ENCODE data around the gene NOX5.

The NOX5 gene

DNA sequence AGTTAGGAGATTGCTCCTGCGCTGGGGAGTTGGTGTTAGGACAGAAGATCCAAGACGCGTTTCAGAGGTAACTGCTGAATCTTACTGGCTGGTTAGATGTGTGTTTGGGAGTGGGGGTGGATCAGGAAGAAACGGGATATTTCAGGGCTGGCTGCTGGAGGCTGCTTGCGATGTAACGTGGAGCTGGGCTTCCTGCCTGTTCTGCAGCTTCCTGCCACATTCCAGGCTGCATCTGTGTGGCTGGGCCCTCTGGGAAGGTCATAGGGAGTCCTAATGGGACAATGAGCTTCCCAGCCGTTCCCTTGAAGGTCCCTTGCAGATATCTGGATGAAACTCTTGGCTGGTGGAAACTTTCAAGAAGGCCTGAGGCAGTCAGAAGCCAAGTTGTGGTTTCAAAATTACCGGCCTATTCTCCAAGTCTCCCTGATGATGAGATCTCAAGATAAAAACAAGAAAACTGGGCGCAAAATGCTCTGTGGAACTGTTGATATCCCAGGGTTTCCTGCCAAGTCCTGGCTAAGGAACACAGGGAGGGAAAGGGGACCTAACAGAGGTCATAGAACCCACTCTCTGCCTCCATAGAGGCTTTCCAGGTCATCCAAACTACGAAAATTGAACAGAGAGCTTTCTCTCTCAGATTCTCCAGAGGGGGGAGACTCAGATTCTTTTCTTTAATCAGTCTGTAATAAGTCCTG is 67.0 kb downstream of the NOX5 start:
- DNase-seq (ENCODE audit: low read depth in 2 of 2), result no peak

- no peak for DNase-seq (ENCODE audit: low read depth in 2 of 2)
These were observed 67.6 kb downstream of the NOX5 start for GRCh38 chr15:69082021-69082502.

GRCh38 chr15:69082554-69082953 is 68.1 kb downstream of the NOX5 start:
- no peak for DNase-seq (ENCODE audit: low read depth in 2 of 2)

DNA sequence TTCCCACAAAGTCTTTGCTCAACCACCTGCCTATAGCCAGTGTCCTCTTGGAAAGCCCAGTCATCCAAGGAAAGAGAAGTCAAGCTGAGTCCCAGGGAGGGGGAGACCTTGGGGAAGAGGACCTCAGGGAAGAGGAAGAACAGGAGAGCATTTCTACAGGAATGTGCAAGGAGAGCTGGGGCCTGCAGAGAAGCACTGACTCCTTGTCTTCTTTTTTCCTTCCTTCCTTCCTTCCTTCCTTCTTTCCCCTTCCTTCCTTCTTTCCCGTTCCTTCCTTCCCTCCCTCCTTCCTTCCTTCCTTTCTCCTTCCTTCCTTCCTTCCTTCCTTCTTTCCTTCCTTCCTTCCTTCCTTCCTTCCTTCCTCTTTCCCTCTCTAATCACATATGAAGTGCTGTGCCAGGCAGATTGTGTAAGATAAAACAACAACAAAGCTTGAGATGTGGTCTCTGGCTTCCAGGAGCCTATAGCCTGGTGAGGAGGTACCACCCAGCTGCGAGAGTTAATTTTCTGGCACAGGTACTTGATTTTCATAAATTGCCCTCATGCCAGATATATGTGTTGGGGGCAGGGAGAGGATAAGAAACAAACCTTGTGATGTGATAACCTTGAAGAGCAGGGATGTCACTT is 70.0 kb downstream of the NOX5 start:
- no peak for DNase-seq (ENCODE audit: low read depth in 2 of 2)

DNA sequence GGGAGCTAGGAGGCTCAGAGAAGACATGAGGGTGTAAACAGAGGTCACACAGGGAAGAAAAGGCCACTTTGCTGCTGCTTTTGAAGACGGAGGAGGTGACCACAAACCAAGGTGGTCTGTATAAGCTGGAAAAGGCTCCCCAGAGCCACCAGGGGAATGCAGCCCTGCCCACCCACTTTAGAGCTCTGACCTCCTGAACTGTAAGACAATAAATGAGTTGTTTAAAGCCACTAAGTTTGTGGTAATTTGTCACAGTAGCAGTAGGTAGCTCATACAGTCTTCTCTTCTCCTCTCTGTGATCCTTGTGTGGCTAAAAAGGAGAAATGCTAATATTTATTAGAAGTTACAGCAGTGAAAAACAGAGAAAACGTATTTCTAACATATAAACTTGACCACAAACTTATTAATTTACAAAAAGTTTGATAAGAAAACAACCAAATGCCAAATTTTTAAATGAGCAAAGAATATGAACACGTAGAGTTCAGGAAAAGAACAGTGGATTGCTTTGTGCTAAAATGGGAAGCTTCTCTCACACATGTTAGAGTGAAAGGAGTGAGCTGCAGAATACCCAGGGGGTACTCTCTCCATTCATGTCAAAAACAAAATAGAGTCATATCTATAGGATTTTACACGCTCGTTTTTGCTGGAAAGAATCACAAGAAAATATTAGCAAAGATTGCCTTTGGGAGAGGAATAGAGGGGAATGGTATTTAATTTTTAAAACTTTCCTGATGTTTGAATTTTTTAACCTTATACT is 71.0 kb downstream of the NOX5 start:
- no peak for DNase-seq (ENCODE audit: low read depth in 2 of 2)

GRCh38 chr15:69086427-69087204 is 72.1 kb downstream of the NOX5 start:
- DNase-seq (ENCODE audit: low read depth in 2 of 2), result no peak

- DNase-seq (ENCODE audit: low read depth in 2 of 2), result no peak
These were observed 73.0 kb downstream of the NOX5 start for GRCh38 chr15:69087366-69087976.

GRCh38 chr15:69088300-69088965 is 73.9 kb downstream of the NOX5 start:
- DNase-seq (ENCODE audit: low read depth in 2 of 2), result no peak

- no peak for DNase-seq (ENCODE audit: low read depth in 2 of 2)
These were observed 74.8 kb downstream of the NOX5 start for GRCh38 chr15:69089258-69089657.

DNA sequence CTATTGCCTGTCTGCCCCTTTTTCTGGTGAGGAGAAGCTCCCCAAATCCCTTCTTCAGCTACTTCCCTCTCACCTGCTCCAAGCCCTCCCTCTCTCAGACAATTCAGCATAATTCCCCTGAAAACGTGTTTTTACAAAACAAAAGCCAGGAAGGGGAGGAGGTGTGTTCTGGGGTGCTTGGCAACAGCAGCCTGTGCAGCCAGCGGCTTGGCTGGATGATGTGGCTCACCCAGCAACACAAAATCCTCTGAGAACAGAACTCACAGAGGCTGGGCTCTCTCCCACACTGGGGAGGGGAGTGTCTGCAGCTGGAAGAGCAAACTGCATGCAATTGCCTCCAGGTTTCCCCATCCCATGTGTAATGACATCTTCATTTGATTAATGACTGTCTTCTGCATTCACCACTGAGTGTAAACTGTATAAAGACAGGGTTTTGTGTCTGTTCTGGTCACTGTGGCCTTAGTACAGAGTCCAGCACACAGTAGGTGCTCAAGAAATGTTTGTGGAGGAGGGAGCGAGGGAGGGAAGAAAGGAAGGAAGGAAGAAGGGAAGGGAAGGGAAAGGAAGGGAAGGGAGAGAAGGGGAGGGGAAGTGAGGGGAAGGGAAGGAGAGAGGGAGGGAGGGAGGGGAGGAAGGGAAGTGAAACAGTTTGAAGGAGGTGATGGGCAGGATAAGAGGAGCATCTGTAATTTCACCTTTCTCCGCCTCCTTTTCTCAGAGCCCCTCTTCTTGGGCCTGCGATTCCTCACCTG is 75.9 kb downstream of the NOX5 start:
- no peak for DNase-seq (ENCODE audit: low read depth in 2 of 2)

DNA sequence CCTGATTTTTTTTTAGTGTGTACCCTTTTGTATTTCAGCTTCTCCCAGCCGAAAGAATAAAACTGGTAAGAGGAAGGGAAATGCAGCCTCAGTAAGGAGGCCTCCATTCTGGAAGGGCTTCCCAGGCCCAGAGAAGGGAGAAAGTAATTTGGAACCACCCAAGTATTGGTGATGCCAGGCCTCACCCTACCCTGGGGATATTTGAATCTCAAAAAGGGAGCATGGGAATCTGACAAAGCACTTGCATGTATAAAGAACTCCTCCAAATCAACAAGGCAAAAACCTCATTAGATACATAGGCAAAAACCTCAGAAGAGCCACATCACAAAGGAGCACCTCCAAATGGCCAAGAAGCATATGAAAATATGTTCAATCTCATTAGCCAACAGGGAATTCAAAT is 77.2 kb downstream of the NOX5 start:
- DNase-seq (ENCODE audit: low read depth in 2 of 2), result no peak

DNA sequence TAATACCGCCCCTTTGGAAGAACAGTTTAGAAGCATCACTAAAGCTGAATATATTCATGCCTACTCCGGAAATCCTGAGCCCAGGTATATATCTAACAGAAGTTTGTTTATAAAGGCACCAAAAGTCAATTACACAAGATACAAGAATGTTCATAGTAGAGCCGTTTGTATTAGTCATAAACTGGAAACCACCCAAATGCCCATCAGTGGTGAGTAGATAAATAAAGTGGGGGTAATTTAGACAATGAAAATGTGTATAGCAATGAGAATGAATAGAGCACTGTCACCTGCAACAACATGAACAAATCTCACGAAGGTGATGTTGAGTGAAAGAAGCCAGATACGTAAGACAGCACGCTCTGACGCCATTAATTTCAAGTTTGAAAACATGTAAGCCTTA is 77.7 kb downstream of the NOX5 start:
- DNase-seq (ENCODE audit: low read depth in 2 of 2), result no peak

- DNase-seq (ENCODE audit: low read depth in 2 of 2), result no peak
These were observed 78.6 kb downstream of the NOX5 start for GRCh38 chr15:69093127-69093526.

DNA sequence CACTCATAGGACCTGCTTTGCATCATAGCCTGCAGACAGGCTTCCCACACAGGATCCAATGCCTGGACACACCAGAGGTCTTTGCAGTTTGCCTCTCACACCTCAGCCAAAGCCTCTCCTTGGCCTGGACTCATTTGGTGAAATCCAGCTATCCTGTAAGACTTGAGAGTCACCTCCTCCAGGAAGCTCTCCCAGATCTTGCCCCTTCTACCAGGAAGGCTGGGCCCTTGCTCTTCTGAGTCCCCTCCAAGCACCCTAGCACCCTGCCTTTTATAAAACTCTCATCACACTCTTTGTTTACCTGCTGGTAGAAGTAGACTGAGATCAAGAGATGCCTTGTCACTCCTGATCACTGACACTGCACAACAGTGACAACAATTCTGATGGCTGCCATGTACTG is 79.1 kb downstream of the NOX5 start:
- no peak for DNase-seq (ENCODE audit: low read depth in 2 of 2)

DNA sequence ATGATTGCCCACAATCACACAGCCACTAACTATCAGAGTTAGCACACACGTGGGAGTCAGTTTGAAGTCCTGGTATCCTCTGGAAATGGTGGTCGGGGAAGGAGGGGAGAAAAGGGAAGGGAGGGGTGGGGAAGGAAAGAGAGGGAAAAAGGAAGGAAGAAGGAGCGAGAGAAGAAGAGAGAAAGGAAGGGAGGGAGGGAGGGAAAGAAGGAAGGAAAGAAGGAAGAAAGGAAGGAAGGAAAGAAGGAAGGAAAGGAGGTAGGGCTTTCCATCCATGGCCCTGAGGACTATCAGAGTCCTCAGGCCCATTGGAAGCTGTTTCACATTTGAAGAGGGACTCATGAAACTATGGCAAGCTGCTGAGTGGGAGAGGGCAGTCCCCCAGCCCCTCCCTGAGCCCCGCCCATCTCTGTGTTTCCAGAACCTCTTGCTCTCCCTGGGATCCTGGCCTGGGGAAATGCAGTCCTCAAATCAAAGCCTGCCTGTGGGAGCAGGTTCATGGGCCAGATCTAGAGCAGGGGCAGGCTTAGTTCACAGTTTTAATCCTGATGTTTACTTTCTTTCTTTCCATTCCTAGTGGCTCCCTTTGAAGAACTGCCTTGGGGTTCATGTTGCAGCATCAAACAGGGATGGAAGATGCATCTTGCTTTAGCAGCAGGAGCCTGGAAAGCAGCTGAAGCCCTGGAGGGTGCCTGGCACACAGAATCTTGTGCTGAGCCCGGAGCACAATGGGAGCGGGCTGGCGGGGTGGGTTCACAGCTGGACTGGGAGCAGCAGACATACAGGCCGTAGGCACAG is 79.8 kb downstream of the NOX5 start:
- no peak for DNase-seq (ENCODE audit: low read depth in 2 of 2)

DNA sequence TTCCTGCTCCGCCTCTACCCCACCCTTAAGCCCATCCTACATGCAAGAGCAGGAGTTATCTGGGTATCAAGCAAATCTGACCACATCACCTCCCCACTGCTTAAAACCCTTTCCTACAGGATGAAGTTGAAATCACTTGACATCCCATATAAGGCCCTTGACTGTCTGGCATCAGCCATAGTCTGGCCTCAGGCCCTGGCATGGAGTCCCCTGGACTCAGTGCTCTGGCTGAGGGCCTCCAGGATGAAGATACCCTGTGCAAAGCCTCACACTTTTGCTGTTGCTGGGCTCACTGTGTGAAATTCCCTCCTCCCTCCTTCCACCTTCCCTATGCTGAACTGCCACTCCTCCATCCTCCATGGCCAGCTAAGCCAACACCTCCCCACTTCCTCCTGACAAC is 80.8 kb downstream of the NOX5 start:
- DNase-seq (ENCODE audit: low read depth in 2 of 2), result no peak

- DNase-seq (ENCODE audit: low read depth in 2 of 2), result no peak
These were observed 81.7 kb downstream of the NOX5 start for GRCh38 chr15:69096196-69096595.

DNA sequence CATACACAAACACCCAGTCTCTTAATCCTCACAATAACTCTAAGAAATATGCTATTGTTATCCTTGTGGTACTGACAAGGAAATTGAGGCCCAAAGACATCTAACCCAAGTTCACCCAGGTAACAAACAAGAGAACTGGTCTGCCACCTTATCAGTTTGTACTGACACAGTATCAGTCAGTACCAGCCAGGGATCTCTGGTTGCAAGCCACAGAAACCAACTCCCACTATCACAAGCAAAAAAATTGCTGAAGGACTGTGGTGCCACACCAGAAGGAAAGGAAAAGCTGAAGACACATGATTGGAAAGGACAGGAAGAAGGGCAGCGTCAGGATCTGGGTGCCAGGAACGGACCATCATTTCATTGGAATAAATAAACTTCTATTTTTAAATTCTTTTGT is 82.1 kb downstream of the NOX5 start:
- no peak for DNase-seq (ENCODE audit: low read depth in 2 of 2)

GRCh38 chr15:69098771-69099170 is 84.3 kb downstream of the NOX5 start:
- no peak for DNase-seq (ENCODE audit: low read depth in 2 of 2)

GRCh38 chr15:69099941-69100340 is 85.4 kb downstream of the NOX5 start:
- DNase-seq (ENCODE audit: low read depth in 2 of 2), result no peak
